Panc1 (cell line): ENCODE measurements around the gene IRF2. TPM values are rescaled to one million over a fixed set of nuclear protein-coding genes. Genes with fewer than 3 reads are reported as not detected.

ENCODE experiments used
- ATAC-seq: fragments of 200-7000 bp; cut with Tn5 transposase; 2 replicates; pipeline ENCODE4 v1.9.1; 2020; ENCODE audit warnings: mild to moderate bottlenecking, moderate library complexity
- BruUV-seq: library from RNA; stranded (reverse); fragments of 400-500 nt; replicated peaks from 2 replicates; lab custom pipeline; 2021; lab: Mats Ljungman, UMichigan
- CTCF ChIA-PET: fragments of 300-600 bp; sonication (Branson Sonifier 250); formaldehyde crosslinking; loops from one replicate; lab custom pipeline; 2022; ENCODE audit warnings: antibody characterized with exemption; lab: Charles Lee
- POLR2A ChIA-PET: fragments of 300-600 bp; sonication (Branson Sonifier 250); formaldehyde crosslinking; loops from one replicate; lab custom pipeline; 2022; ENCODE audit warnings: antibody characterized with exemption; lab: Charles Lee
- DNase-seq: peaks from one replicate; pipeline ENCODE4 v3.0.0-alpha.2; 2010; ENCODE audit warnings: low read depth, low spot score
- H3K27ac ChIP-seq: 2 replicates; pipeline ENCODE4 v1.5.1; 2011; ENCODE audit warnings: mild to moderate bottlenecking, low read length, inconsistent platforms
- H3K27me3 ChIP-seq: fragments of 200-500 bp; sonication (Bioruptor generic); 2 replicates; pipeline ENCODE4 v1.6.0; 2014; ENCODE audit warnings: low read length, inconsistent platforms; ENCODE audit not compliant: control insufficient read depth, insufficient read depth
- H3K36me3 ChIP-seq: fragments of 200-500 bp; sonication (Bioruptor generic); 2 replicates; pipeline ENCODE4 v1.5.1; 2014; ENCODE audit warnings: inconsistent platforms, mild to moderate bottlenecking, low read length, moderate library complexity; ENCODE audit not compliant: control insufficient read depth, insufficient read depth
- H3K4me1 ChIP-seq: 2 replicates; pipeline ENCODE4 v1.5.1; 2011; ENCODE audit warnings: inconsistent platforms, mild to moderate bottlenecking, low read length, moderate library complexity; ENCODE audit not compliant: control insufficient read depth, insufficient read depth
- H3K4me3 ChIP-seq, 2 experiments: 2 replicates each; pipeline ENCODE4 v1.5.1; 2011 to 2012; ENCODE audit warnings: low read depth in 2 of 2, low read length in 2 of 2, mild to moderate bottlenecking in 2 of 2, inconsistent platforms in 1 of 2, moderate library complexity in 1 of 2
- H3K9me3 ChIP-seq: fragments of 200-500 bp; sonication (Bioruptor generic); 2 replicates; pipeline ENCODE4 v1.5.1; 2014; ENCODE audit warnings: low read depth, mild to moderate bottlenecking, inconsistent platforms, low read length, moderate library complexity; ENCODE audit not compliant: control insufficient read depth, insufficient read depth
- POLR2AphosphoS5 ChIP-seq: IDR thresholded peaks from 2 replicates; pipeline ENCODE4 v1.6.1; 2012; ENCODE audit warnings: mild to moderate bottlenecking, low read depth, low read length, moderate library complexity
- REST ChIP-seq, 2 experiments: IDR thresholded peaks; 2 replicates each; pipeline ENCODE4 v1.6.1; 2011 to 2012; ENCODE audit warnings: low read depth in 2 of 2, control low read depth in 1 of 2, low read length in 1 of 2, mild to moderate bottlenecking in 1 of 2, moderate library complexity in 1 of 2; ENCODE audit not compliant: insufficient read depth in 1 of 2
- SIN3A ChIP-seq: IDR thresholded peaks from 2 replicates; pipeline ENCODE4 v1.6.1; 2012; ENCODE audit warnings: low read depth, mild to moderate bottlenecking, low read length, moderate library complexity, borderline replicate concordance; ENCODE audit not compliant: insufficient read depth
- TCF7L2 ChIP-seq: IDR thresholded peaks from 2 replicates; pipeline ENCODE4 v1.6.1; 2011; ENCODE audit warnings: mild to moderate bottlenecking, low read depth, low read length, inconsistent platforms
- in situ Hi-C: cut with HindIII; loops from 2 replicates; pipeline ENCODE4 v1.10.0; 2016; ENCODE audit warnings: low sequenced_read_pairs, low pct_unique_long_range_greater_than_20kb
- intact Hi-C: fragments of 100-400 bp; cut with micrococcal nuclease; formaldehyde crosslinking; loops from one replicate; pipeline ENCODE4 v1.10.0; 2022; ENCODE audit not compliant: unreplicated experiment
- total RNA-seq: library from RNA; stranded (reverse); gene quantifications from one replicate; pipeline ENCODE4 v1.2.1, GENCODE V29; 2021; ENCODE audit not compliant: unreplicated experiment
- TF ChIP-seq, protein P1 (sequence below): fragments of 450-650 bp; IDR thresholded peaks from 2 replicates; pipeline ENCODE4 v1.5.1; 2017; ENCODE audit warnings: mild to moderate bottlenecking

The IRF2 gene
- total RNA-seq, 1 experiment from 2014 or later: 16.2 TPM

- no peak overlapping the region for H3K4me3 ChIP-seq
- ATAC-seq: no peak
- POLR2A ChIA-PET: no interaction called here
- no TSS peak for BruUV-seq
- no peaks in the 10 kb centered on the region for H3K27me3 ChIP-seq
- H3K4me1 ChIP-seq: no peaks in the 10 kb centered on the region
- no peaks in the 10 kb centered on the region; the same call in 1 of the 2 replicates for H3K9me3 ChIP-seq
- no peaks in the 10 kb centered on the region for H3K36me3 ChIP-seq
- CTCF ChIA-PET: no interaction called here
- DNase-seq: no peak
- H3K27ac ChIP-seq: no peak overlapping the region
- intact Hi-C loops: no loop called here
- in situ Hi-C loops: no loop called here
- TF ChIP-seq TCF7L2 (no peak), REST (IDR thresholded peaks at IDR 0.05; ENCODE audit: insufficient read depth in 1 of 2, low read depth in 2 of 2, low read length in 1 of 2) (no peak)
Measured at GRCh38 chr4:184424279-184424678, 50.1 kb downstream of the IRF2 start.

- Histone ChIP-seq H3K27ac (no peak overlapping the region), H3K9me3 (no peaks in the 10 kb centered on the region; the same call in 1 of the 2 replicates), H3K4me3 (no peak overlapping the region), H3K36me3 (no peaks in the 10 kb centered on the region), H3K27me3 (no peaks in the 10 kb centered on the region), H3K4me1 (peaks cover 2% of the 10 kb centered on the region)
- ChIA-PET POLR2A (no interaction called here), CTCF (no interaction called here)
- in situ Hi-C loops: no loop called here
- TF ChIP-seq, protein P1, sequence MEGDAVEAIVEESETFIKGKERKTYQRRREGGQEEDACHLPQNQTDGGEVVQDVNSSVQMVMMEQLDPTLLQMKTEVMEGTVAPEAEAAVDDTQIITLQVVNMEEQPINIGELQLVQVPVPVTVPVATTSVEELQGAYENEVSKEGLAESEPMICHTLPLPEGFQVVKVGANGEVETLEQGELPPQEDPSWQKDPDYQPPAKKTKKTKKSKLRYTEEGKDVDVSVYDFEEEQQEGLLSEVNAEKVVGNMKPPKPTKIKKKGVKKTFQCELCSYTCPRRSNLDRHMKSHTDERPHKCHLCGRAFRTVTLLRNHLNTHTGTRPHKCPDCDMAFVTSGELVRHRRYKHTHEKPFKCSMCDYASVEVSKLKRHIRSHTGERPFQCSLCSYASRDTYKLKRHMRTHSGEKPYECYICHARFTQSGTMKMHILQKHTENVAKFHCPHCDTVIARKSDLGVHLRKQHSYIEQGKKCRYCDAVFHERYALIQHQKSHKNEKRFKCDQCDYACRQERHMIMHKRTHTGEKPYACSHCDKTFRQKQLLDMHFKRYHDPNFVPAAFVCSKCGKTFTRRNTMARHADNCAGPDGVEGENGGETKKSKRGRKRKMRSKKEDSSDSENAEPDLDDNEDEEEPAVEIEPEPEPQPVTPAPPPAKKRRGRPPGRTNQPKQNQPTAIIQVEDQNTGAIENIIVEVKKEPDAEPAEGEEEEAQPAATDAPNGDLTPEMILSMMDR: no peak
- no peak for TF ChIP-seq TCF7L2
- no TSS peak for BruUV-seq
- no peak for ATAC-seq
- intact Hi-C loops: no loop called here
- no peak for DNase-seq
Measured at GRCh38 chr4:184423003-184423686, 51.2 kb downstream of the IRF2 start.

- no TSS peak for BruUV-seq
- H3K27me3 ChIP-seq: no peaks in the 10 kb centered on the region
- no peak overlapping the region for H3K4me3 ChIP-seq
- in situ Hi-C loops (no loop called here), intact Hi-C loops (no loop called here)
- ChIA-PET CTCF (no interaction called here), POLR2A (no interaction called here)
- no peaks in the 10 kb centered on the region for H3K36me3 ChIP-seq
- no peaks in the 10 kb centered on the region; the same call in 1 of the 2 replicates for H3K9me3 ChIP-seq
- H3K27ac ChIP-seq: no peak overlapping the region
- TF ChIP-seq REST (IDR thresholded peaks at IDR 0.05; ENCODE audit: insufficient read depth in 1 of 2, low read depth in 2 of 2, low read length in 1 of 2) (no peak), SIN3A (no peak), POLR2AphosphoS5 (no peak), TCF7L2 (no peak)
- TF ChIP-seq, protein P1: no peak
- DNase-seq: no peak
- ATAC-seq: no peak
- H3K4me1 ChIP-seq: peaks cover 9% of the 10 kb centered on the region
Measured at GRCh38 chr4:184422378-184422777, 52.0 kb downstream of the IRF2 start.
